Measurements from ENCODE around the gene LDB2.

LDB2 gene

DNA sequence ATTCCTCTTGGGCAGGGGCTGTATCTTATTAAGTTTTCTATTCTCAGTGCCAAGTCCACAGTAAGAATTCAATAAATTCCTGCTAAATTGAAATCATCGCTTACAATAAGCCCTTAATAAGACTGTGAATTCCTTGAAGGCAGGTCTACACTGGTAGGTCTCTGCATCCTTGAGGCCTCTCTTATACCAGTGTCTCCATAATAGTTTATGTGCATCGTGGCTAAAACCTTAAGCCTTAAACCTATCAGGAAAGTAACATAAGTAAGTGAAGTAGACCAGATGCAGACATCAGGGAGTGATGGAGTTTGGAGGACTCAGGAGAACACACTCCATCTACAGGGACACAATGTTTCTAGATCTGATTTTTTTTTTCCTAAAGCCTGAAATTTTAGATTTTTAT lies 240.3 kb downstream of the LDB2 start:
- no CpG with 5 or more reads among the region's 2 CpGs for WGBS (ENCODE audit: extremely low coverage, insufficient coverage, low lambda C conversion rate)
- Histone ChIP-seq H3K36me3 (ENCODE audit: control insufficient read depth, insufficient read depth, low read length) (no peaks in the 10 kb centered on the region), H2BK5ac (ENCODE audit: low read length) (no peak overlapping the region), H2BK15ac (replicated peaks; ENCODE audit: low read depth) (no peak overlapping the region), H3K23ac (ENCODE audit: low read length) (no peak overlapping the region), H3K4me2 (ENCODE audit: low read length) (no peak overlapping the region), H3K56ac (ENCODE audit: low read length) (no peak overlapping the region), H3K4me3 (ENCODE audit: low read length) (no peak overlapping the region), H3K27me3 (ENCODE audit: insufficient read depth, low read length, poor library complexity) (no peaks in the 10 kb centered on the region), H3K18ac (ENCODE audit: low read length) (no peak overlapping the region), H3K4me1 (ENCODE audit: control insufficient read depth, low read depth, low read length) (no peaks in the 10 kb centered on the region), H3K4ac (ENCODE audit: low read depth, low read length) (no peak overlapping the region), H2AK5ac (ENCODE audit: low read length) (no peak overlapping the region), H4K8ac (ENCODE audit: low read depth, low read length) (no peak overlapping the region), H4K5ac (ENCODE audit: low read length) (no peak overlapping the region), H2BK120ac (ENCODE audit: low read depth, low read length) (no peak overlapping the region), H3K27ac (ENCODE audit: low read depth, low read length) (no peak overlapping the region), H3K9ac (ENCODE audit: low read length) (no peak overlapping the region), H3K79me1 (ENCODE audit: low read length) (peaks cover 14% of the 10 kb centered on the region), H3K79me2 (ENCODE audit: control insufficient read depth, insufficient read depth, low read length) (no peaks in the 10 kb centered on the region)
- DNase-seq = no peak

DNA sequence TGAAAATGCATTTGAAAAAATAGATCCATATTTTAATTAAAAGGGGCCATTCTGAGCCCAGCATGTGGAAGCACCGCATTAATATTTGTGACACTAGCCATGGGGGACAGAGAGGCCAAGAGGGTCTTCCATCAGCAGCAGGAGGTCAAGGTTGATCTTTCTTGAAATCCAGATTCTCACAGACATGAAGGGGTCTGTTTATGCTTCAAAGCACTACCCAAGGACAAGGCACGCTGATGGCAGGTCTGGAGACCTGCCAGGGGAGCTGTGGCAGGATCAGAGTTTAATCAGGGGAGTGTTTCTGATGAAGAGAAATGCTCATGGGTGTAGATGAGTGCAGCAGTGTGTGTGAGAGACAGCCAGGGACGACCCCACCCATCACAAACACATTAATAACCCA lies 243.3 kb downstream of the LDB2 start:
- Histone ChIP-seq H4K5ac (ENCODE audit: low read length) (no peak overlapping the region), H3K79me1 (ENCODE audit: low read length) (peaks cover 18% of the 10 kb centered on the region), H2AK5ac (ENCODE audit: low read length) (no peak overlapping the region), H3K56ac (ENCODE audit: low read length) (no peak overlapping the region), H3K4ac (ENCODE audit: low read depth, low read length) (no peak overlapping the region), H2BK15ac (replicated peaks; ENCODE audit: low read depth) (no peak overlapping the region), H3K79me2 (ENCODE audit: control insufficient read depth, insufficient read depth, low read length) (no peaks in the 10 kb centered on the region), H3K4me3 (ENCODE audit: low read length) (no peak overlapping the region), H3K23ac (ENCODE audit: low read length) (no peak overlapping the region), H2BK120ac (ENCODE audit: low read depth, low read length) (no peak overlapping the region), H3K9ac (ENCODE audit: low read length) (no peak overlapping the region), H3K18ac (ENCODE audit: low read length) (no peak overlapping the region), H4K8ac (ENCODE audit: low read depth, low read length) (no peak overlapping the region), H3K4me2 (ENCODE audit: low read length) (no peak overlapping the region), H3K27ac (ENCODE audit: low read depth, low read length) (no peak overlapping the region), H3K4me1 (ENCODE audit: control insufficient read depth, low read depth, low read length) (no peaks in the 10 kb centered on the region), H3K27me3 (ENCODE audit: insufficient read depth, low read length, poor library complexity) (no peaks in the 10 kb centered on the region), H2BK5ac (ENCODE audit: low read length) (no peak overlapping the region), H3K36me3 (ENCODE audit: control insufficient read depth, insufficient read depth, low read length) (no peaks in the 10 kb centered on the region)
- DNase-seq = no peak
- WGBS (ENCODE audit: extremely low coverage, insufficient coverage, low lambda C conversion rate) = no CpG with 5 or more reads among the region's 3 CpGs

DNA sequence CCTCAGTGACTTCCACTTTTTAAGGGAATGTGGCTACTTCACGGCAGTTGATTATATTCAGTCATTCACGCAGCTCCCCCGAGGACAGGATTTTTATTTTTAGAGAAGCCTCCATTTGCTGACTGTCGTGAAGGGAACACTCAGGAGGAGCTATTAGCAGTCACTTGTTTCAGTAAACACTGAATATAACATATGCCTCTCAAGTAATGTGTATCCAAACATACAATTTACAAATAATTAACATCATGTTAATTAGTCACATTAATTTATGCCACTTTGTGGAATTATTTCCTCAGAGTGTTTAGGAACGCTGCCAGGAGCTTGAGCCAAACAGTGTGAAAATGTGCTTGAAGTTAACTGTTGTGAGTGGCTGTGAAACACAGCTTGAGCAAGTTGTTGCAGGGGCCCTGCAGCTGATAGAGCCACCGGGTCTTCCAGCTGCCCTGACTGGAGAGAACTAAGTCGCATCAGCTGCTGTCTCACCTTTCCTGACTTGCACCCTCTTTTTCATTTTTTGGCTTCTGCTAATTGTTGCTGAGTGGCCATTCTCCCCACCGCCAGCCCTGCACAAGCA lies 245.6 kb downstream of the LDB2 start:
- Histone ChIP-seq H3K27me3 (ENCODE audit: insufficient read depth, low read length, poor library complexity) (no peaks in the 10 kb centered on the region), H3K27ac (ENCODE audit: low read depth, low read length) (no peak overlapping the region), H2BK15ac (replicated peaks; ENCODE audit: low read depth) (no peak overlapping the region), H3K36me3 (ENCODE audit: control insufficient read depth, insufficient read depth, low read length) (no peaks in the 10 kb centered on the region), H3K56ac (ENCODE audit: low read length) (no peak overlapping the region), H3K9ac (ENCODE audit: low read length) (no peak overlapping the region), H4K8ac (ENCODE audit: low read depth, low read length) (no peak overlapping the region), H3K23ac (ENCODE audit: low read length) (no peak overlapping the region), H3K4ac (ENCODE audit: low read depth, low read length) (no peak overlapping the region), H3K18ac (ENCODE audit: low read length) (no peak overlapping the region), H3K79me1 (ENCODE audit: low read length) (peaks cover 19% of the 10 kb centered on the region), H3K4me3 (ENCODE audit: low read length) (no peak overlapping the region), H2AK5ac (ENCODE audit: low read length) (no peak overlapping the region), H3K79me2 (ENCODE audit: control insufficient read depth, insufficient read depth, low read length) (no peaks in the 10 kb centered on the region), H3K4me2 (ENCODE audit: low read length) (no peak overlapping the region), H4K5ac (ENCODE audit: low read length) (no peak overlapping the region), H2BK5ac (ENCODE audit: low read length) (no peak overlapping the region), H2BK120ac (ENCODE audit: low read depth, low read length) (no peak overlapping the region), H3K4me1 (ENCODE audit: control insufficient read depth, low read depth, low read length) (no peaks in the 10 kb centered on the region)
- WGBS (ENCODE audit: extremely low coverage, insufficient coverage, low lambda C conversion rate) = no CpG with 5 or more reads among the region's 8 CpGs
- no peak for DNase-seq

DNA sequence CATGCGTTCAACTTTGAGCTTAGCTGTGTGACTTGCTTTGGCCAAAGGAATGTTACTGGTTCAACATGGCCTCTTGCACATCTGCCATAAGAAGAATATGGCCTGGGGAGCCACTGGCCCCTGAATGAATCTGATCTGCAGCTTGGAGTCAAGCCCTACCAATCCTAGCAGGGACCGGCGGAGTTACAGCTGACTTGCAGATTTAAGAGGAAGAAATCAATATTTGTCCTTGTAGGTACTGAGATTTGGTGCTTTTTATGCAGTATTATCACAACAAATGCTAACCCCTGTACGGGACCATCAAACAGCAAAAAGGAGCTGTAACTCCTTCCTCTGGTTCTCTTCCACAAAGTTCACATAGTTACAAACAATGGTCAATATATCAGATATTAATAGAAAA lies 252.0 kb downstream of the LDB2 start:
- Histone ChIP-seq H2BK15ac (replicated peaks; ENCODE audit: low read depth) (no peak overlapping the region), H3K9ac (ENCODE audit: low read length) (no peak overlapping the region), H3K27ac (ENCODE audit: low read depth, low read length) (no peak overlapping the region), H2BK120ac (ENCODE audit: low read depth, low read length) (no peak overlapping the region), H3K56ac (ENCODE audit: low read length) (no peak overlapping the region), H3K4me2 (ENCODE audit: low read length) (no peak overlapping the region), H3K27me3 (ENCODE audit: insufficient read depth, low read length, poor library complexity) (no peaks in the 10 kb centered on the region), H3K4me1 (ENCODE audit: control insufficient read depth, low read depth, low read length) (no peaks in the 10 kb centered on the region), H3K4ac (ENCODE audit: low read depth, low read length) (no peak overlapping the region), H2BK5ac (ENCODE audit: low read length) (no peak overlapping the region), H3K23ac (ENCODE audit: low read length) (no peak overlapping the region), H4K5ac (ENCODE audit: low read length) (no peak overlapping the region), H4K8ac (ENCODE audit: low read depth, low read length) (no peak overlapping the region), H3K18ac (ENCODE audit: low read length) (no peak overlapping the region), H3K79me1 (ENCODE audit: low read length) (peaks cover 12% of the 10 kb centered on the region), H2AK5ac (ENCODE audit: low read length) (no peak overlapping the region), H3K4me3 (ENCODE audit: low read length) (no peak overlapping the region), H3K36me3 (ENCODE audit: control insufficient read depth, insufficient read depth, low read length) (no peaks in the 10 kb centered on the region), H3K79me2 (ENCODE audit: control insufficient read depth, insufficient read depth, low read length) (peaks cover 1% of the 10 kb centered on the region)
- WGBS (ENCODE audit: extremely low coverage, insufficient coverage, low lambda C conversion rate) = no CpG with 5 or more reads among the region's 4 CpGs
- DNase-seq = no peak

DNA sequence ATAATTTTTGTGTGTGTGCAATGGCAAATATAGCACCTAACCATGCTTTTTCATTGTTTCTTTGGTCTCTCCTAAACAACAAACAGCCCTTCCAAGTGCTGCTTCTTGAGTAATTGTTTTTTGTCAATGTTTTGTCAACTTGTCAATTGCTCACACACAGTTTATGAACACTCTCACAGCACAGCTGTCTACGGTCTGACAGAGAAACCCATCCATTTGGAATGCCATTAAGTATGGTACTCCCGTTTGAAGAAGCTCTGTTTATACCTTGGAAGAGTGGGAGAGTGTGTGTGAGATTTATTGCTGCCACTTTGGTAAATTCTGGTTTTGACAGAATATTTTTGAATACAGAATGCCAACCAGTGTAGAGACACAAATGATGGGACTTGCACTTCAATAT lies 254.6 kb downstream of the LDB2 start:
- H3K4ac ChIP-seq (ENCODE audit: low read depth, low read length) = no peak overlapping the region
- no peaks in the 10 kb centered on the region for H3K36me3 ChIP-seq (ENCODE audit: control insufficient read depth, insufficient read depth, low read length)
- no peak overlapping the region for H3K18ac ChIP-seq (ENCODE audit: low read length)
- no peak overlapping the region for H4K8ac ChIP-seq (ENCODE audit: low read depth, low read length)
- H2BK120ac ChIP-seq (ENCODE audit: low read depth, low read length) = no peak overlapping the region
- H3K27me3 ChIP-seq (ENCODE audit: insufficient read depth, low read length, poor library complexity) = no peaks in the 10 kb centered on the region
- no peak overlapping the region for H3K56ac ChIP-seq (ENCODE audit: low read length)
- no peak overlapping the region for H3K4me3 ChIP-seq (ENCODE audit: low read length)
- no peak overlapping the region for H3K23ac ChIP-seq (ENCODE audit: low read length)
- H3K9ac ChIP-seq (ENCODE audit: low read length) = no peak overlapping the region
- no peak overlapping the region for H3K27ac ChIP-seq (ENCODE audit: low read depth, low read length)
- no peak for DNase-seq
- no peak overlapping the region for H3K4me2 ChIP-seq (ENCODE audit: low read length)
- no peak overlapping the region for H2AK5ac ChIP-seq (ENCODE audit: low read length)
- H4K5ac ChIP-seq (ENCODE audit: low read length) = no peak overlapping the region
- no peaks in the 10 kb centered on the region for H3K4me1 ChIP-seq (ENCODE audit: control insufficient read depth, low read depth, low read length)
- H2BK15ac ChIP-seq (replicated peaks; ENCODE audit: low read depth) = no peak overlapping the region
- peaks cover 13% of the 10 kb centered on the region for H3K79me1 ChIP-seq (ENCODE audit: low read length)
- H3K79me2 ChIP-seq (ENCODE audit: control insufficient read depth, insufficient read depth, low read length) = peaks cover 1% of the 10 kb centered on the region
- no CpG with 5 or more reads among the region's 2 CpGs for WGBS (ENCODE audit: extremely low coverage, insufficient coverage, low lambda C conversion rate)
- no peak overlapping the region for H2BK5ac ChIP-seq (ENCODE audit: low read length)

DNA sequence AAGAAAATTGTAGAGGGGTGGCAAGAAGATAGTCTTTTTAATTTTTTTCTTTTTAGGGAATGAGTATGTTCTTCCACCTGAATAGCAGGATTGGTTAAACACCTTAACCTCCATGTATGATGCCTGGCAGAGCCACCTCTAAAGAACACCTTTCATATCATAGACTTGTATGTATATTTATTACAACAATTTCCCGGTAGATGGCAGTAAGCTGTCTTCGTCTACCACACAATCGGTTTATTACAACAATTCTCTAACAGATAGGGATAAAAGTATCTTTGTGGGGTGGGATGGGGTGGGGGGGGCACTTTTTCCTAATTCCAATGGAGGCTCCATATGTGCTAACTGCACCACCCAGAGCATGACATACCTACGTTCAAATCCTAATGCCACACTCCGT lies 255.5 kb downstream of the LDB2 start:
- H3K23ac ChIP-seq (ENCODE audit: low read length) = no peak overlapping the region
- no peak overlapping the region for H3K4ac ChIP-seq (ENCODE audit: low read depth, low read length)
- no peak for DNase-seq
- H3K4me3 ChIP-seq (ENCODE audit: low read length) = no peak overlapping the region
- no peaks in the 10 kb centered on the region for H3K27me3 ChIP-seq (ENCODE audit: insufficient read depth, low read length, poor library complexity)
- H3K79me2 ChIP-seq (ENCODE audit: control insufficient read depth, insufficient read depth, low read length) = peaks cover 1% of the 10 kb centered on the region
- no peak overlapping the region for H2BK120ac ChIP-seq (ENCODE audit: low read depth, low read length)
- H3K27ac ChIP-seq (ENCODE audit: low read depth, low read length) = no peak overlapping the region
- no peak overlapping the region for H3K9ac ChIP-seq (ENCODE audit: low read length)
- H3K18ac ChIP-seq (ENCODE audit: low read length) = no peak overlapping the region
- no peak overlapping the region for H2BK5ac ChIP-seq (ENCODE audit: low read length)
- no peak overlapping the region for H2AK5ac ChIP-seq (ENCODE audit: low read length)
- H4K8ac ChIP-seq (ENCODE audit: low read depth, low read length) = no peak overlapping the region
- H3K36me3 ChIP-seq (ENCODE audit: control insufficient read depth, insufficient read depth, low read length) = no peaks in the 10 kb centered on the region
- H4K5ac ChIP-seq (ENCODE audit: low read length) = no peak overlapping the region
- H2BK15ac ChIP-seq (replicated peaks; ENCODE audit: low read depth) = no peak overlapping the region
- no CpG with 5 or more reads among the region's 5 CpGs for WGBS (ENCODE audit: extremely low coverage, insufficient coverage, low lambda C conversion rate)
- no peak overlapping the region for H3K56ac ChIP-seq (ENCODE audit: low read length)
- no peak overlapping the region for H3K4me2 ChIP-seq (ENCODE audit: low read length)
- peaks cover 10% of the 10 kb centered on the region for H3K79me1 ChIP-seq (ENCODE audit: low read length)
- H3K4me1 ChIP-seq (ENCODE audit: control insufficient read depth, low read depth, low read length) = no peaks in the 10 kb centered on the region

Measured in mesendoderm (in vitro differentiated cells).